PC-9 (cell line): ENCODE measurements around the gene CHIC2. TPM values are rescaled to one million over a fixed set of nuclear protein-coding genes. Genes with fewer than 3 reads are reported as not detected.

ENCODE experiments used
- BruUV-seq: library from RNA; stranded (reverse); fragments of 400-500 nt; replicated peaks from 2 replicates; lab custom pipeline; 2021; lab: Mats Ljungman, UMichigan
- CTCF ChIA-PET: fragments of 300-600 bp; sonication (Branson Sonifier 250); formaldehyde crosslinking; loops from one replicate; lab custom pipeline; 2022; ENCODE audit warnings: antibody characterized with exemption; lab: Charles Lee
- POLR2A ChIA-PET: fragments of 300-600 bp; sonication (Branson Sonifier 250); formaldehyde crosslinking; loops from one replicate; lab custom pipeline; 2022; ENCODE audit warnings: antibody characterized with exemption; ENCODE audit not compliant: unreplicated experiment; lab: Charles Lee
- DNase-seq, 2 experiments: peaks; one replicate each; pipeline versions ENCODE4 v3.0.0 to v3.0.0-alpha.2; 2015 to 2022; ENCODE audit warnings: mixed read lengths in 1 of 2
- H2AFZ ChIP-seq: fragments of 200-600 bp; sonication (generic); 2 replicates; pipeline ENCODE4 v1.8.1; 2017; ENCODE audit warnings: antibody characterized with exemption
- H3F3A ChIP-seq: fragments of 200-600 bp; sonication (generic); 2 replicates; pipeline ENCODE4 v1.8.1; 2017; ENCODE audit warnings: antibody characterized with exemption, mild to moderate bottlenecking, low read depth; ENCODE audit not compliant: insufficient read depth
- H3K27ac ChIP-seq: fragments of 200-600 bp; sonication (generic); 2 replicates; pipeline ENCODE4 v1.6.1; 2016; ENCODE audit warnings: mixed run types
- H3K27me3 ChIP-seq: fragments of 200-600 bp; sonication (generic); 2 replicates; pipeline ENCODE4 v1.6.1; 2016; ENCODE audit warnings: low read depth, mixed run types; ENCODE audit not compliant: insufficient read depth
- H3K36me3 ChIP-seq: fragments of 200-600 bp; sonication (generic); 2 replicates; pipeline ENCODE4 v1.6.1; 2016; ENCODE audit warnings: low read depth, mixed run types
- H3K4me1 ChIP-seq: fragments of 200-600 bp; sonication (generic); replicated peaks from 2 replicates; pipeline ENCODE4 v1.6.1; 2016; ENCODE audit warnings: mixed run types; ENCODE audit not compliant: insufficient read depth
- H3K4me2 ChIP-seq: fragments of 200-600 bp; sonication (generic); 2 replicates; pipeline ENCODE4 v1.6.1; 2017; ENCODE audit warnings: mixed run types
- H3K4me3 ChIP-seq: fragments of 200-600 bp; sonication (generic); 2 replicates; pipeline ENCODE4 v1.6.1; 2016; ENCODE audit warnings: mixed run types
- H3K79me2 ChIP-seq: fragments of 200-600 bp; sonication (generic); 2 replicates; pipeline ENCODE4 v1.6.1; 2017; ENCODE audit warnings: low read depth, mixed run types
- H3K9me2 ChIP-seq: fragments of 200-600 bp; sonication (generic); 2 replicates; pipeline ENCODE4 v1.8.1; 2017; ENCODE audit warnings: mild to moderate bottlenecking; ENCODE audit not compliant: insufficient read depth
- H3K9me3 ChIP-seq: fragments of 200-600 bp; sonication (generic); 2 replicates; pipeline ENCODE4 v1.8.1; 2016; ENCODE audit warnings: low read depth; ENCODE audit not compliant: insufficient read depth
- H4K20me1 ChIP-seq: fragments of 200-600 bp; sonication (generic); 2 replicates; pipeline ENCODE4 v1.8.1; 2017; ENCODE audit not compliant: insufficient read depth
- EZH2 ChIP-seq: fragments of 200-600 bp; sonication (generic); IDR thresholded peaks from 2 replicates; pipeline ENCODE4 v1.8.0; 2017; ENCODE audit warnings: antibody characterized with exemption, low read depth
- intact Hi-C: fragments of 100-400 bp; cut with micrococcal nuclease; formaldehyde crosslinking; loops from one replicate; pipeline ENCODE4 v1.10.0; 2022; ENCODE audit not compliant: unreplicated experiment
- total RNA-seq: library from RNA; stranded (reverse); gene quantifications from 2 replicates; pipeline ENCODE4 v1.2.3, GENCODE V29; 2021
- TF ChIP-seq, protein P1 (sequence below): fragments of 200-600 bp; sonication (generic); conservative IDR thresholded peaks from 2 replicates; pipeline ENCODE4 v1.6.1; 2017; ENCODE audit warnings: mixed run types, antibody characterized with exemption, mild to moderate bottlenecking, moderate library complexity

The CHIC2 gene
- total RNA-seq, 1 experiment from 2014 or later = 12.1 TPM

DNA sequence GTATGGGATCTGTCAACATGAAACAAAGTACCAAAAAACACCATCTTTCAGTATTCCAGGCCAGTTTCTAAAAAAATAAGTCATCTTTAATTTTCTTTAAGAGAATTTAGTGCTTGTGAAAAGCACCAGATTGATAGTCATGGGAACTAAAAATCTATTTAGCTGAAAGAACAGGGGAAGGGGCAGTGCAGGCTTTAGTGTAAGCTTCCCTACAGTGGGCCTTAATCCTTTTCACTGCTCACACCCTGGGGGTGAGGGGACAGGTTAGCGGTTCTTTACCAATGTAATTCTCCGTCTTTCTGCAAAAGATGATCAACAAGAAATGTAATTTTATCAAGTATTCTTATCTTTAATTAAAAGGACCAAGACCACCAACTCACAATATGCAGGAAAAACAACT, 47.1 kb downstream of the CHIC2 start:
- ChIA-PET POLR2A (no interaction called here), CTCF (interaction anchor here (0.6 kb wide), 1 partner anchor 85 kb away, joined by 3 read pairs; no protein-coding TSS in a partner anchor)
- Histone ChIP-seq H3K27ac (no peak overlapping the region), H3K79me2 (no peaks in the 10 kb centered on the region; the same call in 1 of the 2 replicates), H3K9me2 (no peaks in the 10 kb centered on the region), H4K20me1 (no peaks in the 10 kb centered on the region; the same call in 1 of the 2 replicates), H3K9me3 (no peaks in the 10 kb centered on the region), H3K36me3 (no peaks in the 10 kb centered on the region), H3K4me2 (no peak overlapping the region), H3K4me3 (no peak overlapping the region), H3K27me3 (no peaks in the 10 kb centered on the region), H3F3A (no peaks in the 10 kb centered on the region), H2AFZ (no peak overlapping the region), H3K4me1 (no peaks in the 10 kb centered on the region)
- intact Hi-C loops = no loop called here
- BruUV-seq = no TSS peak
- DNase-seq = no peak
- TF ChIP-seq, protein P1, sequence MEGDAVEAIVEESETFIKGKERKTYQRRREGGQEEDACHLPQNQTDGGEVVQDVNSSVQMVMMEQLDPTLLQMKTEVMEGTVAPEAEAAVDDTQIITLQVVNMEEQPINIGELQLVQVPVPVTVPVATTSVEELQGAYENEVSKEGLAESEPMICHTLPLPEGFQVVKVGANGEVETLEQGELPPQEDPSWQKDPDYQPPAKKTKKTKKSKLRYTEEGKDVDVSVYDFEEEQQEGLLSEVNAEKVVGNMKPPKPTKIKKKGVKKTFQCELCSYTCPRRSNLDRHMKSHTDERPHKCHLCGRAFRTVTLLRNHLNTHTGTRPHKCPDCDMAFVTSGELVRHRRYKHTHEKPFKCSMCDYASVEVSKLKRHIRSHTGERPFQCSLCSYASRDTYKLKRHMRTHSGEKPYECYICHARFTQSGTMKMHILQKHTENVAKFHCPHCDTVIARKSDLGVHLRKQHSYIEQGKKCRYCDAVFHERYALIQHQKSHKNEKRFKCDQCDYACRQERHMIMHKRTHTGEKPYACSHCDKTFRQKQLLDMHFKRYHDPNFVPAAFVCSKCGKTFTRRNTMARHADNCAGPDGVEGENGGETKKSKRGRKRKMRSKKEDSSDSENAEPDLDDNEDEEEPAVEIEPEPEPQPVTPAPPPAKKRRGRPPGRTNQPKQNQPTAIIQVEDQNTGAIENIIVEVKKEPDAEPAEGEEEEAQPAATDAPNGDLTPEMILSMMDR = no peak
- no peak for TF ChIP-seq EZH2

GRCh38 chr4:54016504-54016903, 47.9 kb downstream of the CHIC2 start:
- BruUV-seq = no TSS peak
- no peak overlapping the region for H3K27ac ChIP-seq
- no peaks in the 10 kb centered on the region; the same call in 1 of the 2 replicates for H4K20me1 ChIP-seq
- H3K4me3 ChIP-seq = no peak overlapping the region
- no peaks in the 10 kb centered on the region for H3K9me3 ChIP-seq
- H3K79me2 ChIP-seq = no peaks in the 10 kb centered on the region; the same call in 1 of the 2 replicates
- no peak for DNase-seq
- ChIA-PET CTCF (interaction anchor here (0.7 kb wide), 1 partner anchor 212 kb away, joined by 3 read pairs; no protein-coding TSS in a partner anchor), POLR2A (no interaction called here)
- H3K4me1 ChIP-seq = 0 out of 2 replicates have a peak, but pooled peaks cover 3% of the 10 kb centered on the region
- H3K4me2 ChIP-seq = no peak overlapping the region
- H3K36me3 ChIP-seq = no peaks in the 10 kb centered on the region
- no peaks in the 10 kb centered on the region for H3K27me3 ChIP-seq
- TF ChIP-seq, protein P1 = no peak
- TF ChIP-seq EZH2 = no peak
- H3F3A ChIP-seq = no peaks in the 10 kb centered on the region
- intact Hi-C loops = no loop called here
- no peaks in the 10 kb centered on the region for H3K9me2 ChIP-seq
- H2AFZ ChIP-seq = no peak overlapping the region

DNA sequence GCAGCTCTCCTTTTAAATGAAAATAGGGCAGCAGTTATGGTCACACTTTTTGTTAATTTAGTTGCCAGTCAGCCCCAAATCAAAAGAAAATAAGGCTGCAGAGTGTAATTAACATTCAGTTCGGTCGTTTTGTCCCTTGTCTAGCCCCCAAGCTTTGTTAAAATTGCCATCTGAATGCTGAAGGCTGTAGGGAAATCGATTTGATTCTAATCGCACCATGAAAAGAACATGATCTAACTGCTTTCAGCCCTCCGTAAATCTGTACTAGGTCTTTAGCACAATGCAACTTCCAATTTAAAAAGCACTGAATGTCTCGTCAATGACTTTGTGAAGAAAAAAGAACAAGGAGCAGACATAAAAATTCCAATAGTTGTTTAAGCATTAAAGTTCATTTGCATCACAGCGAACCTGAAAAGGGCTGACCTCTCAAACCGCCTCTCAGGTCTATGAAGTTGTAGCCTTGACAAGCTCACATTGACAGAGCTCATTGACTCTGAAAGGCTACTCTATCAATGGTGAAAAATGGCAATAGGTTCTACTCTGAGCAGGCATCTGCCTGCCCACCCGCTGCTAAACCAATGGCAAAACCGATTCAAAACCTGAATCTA, 48.9 kb downstream of the CHIC2 start:
- no peaks in the 10 kb centered on the region; the same call in 1 of the 2 replicates for H3K79me2 ChIP-seq
- CTCF ChIA-PET = no interaction called here

More for the DNA sequence above, 48.9 kb downstream of the CHIC2 start:
- no peak overlapping the region for H3K27ac ChIP-seq
- no peak overlapping the region for H3K4me3 ChIP-seq
- H3K4me1 ChIP-seq = 0 out of 2 replicates have a peak, but pooled peaks cover 9% of the 10 kb centered on the region
- H3K9me3 ChIP-seq = no peaks in the 10 kb centered on the region
- intact Hi-C loops = no loop called here
- no peaks in the 10 kb centered on the region for H3K9me2 ChIP-seq
- POLR2A ChIA-PET = no interaction called here
- H3K4me2 ChIP-seq = no peak overlapping the region
- no peaks in the 10 kb centered on the region for H3K27me3 ChIP-seq
- no peak overlapping the region for H2AFZ ChIP-seq
- H4K20me1 ChIP-seq = no peaks in the 10 kb centered on the region; the same call in 1 of the 2 replicates
- no peaks in the 10 kb centered on the region for H3K36me3 ChIP-seq
- H3F3A ChIP-seq = no peaks in the 10 kb centered on the region
- BruUV-seq = no TSS peak
- TF ChIP-seq, protein P1 = no peak
- no peak for TF ChIP-seq EZH2
- no peak for DNase-seq
